Esophagus mucosa (tissue), 1 donor: ENCODE data around the gene SLC28A3. TPM values are rescaled to one million over a fixed set of nuclear protein-coding genes. Genes with fewer than 3 reads are reported as not detected.

ENCODE experiments used
- ATAC-seq: fragments of 200-7000 bp; cut with Tn5 transposase; one replicate; pipeline ENCODE4 v1.9.1; 2020
- total RNA-seq: library from RNA; stranded (reverse); gene quantifications from one replicate; pipeline ENCODE4 v1.2.4, GENCODE V29; 2023
- donor health status: DM: yes; HTN: yes; CAD: no.

Gene SLC28A3
- total RNA-seq, 1 donor from 2014 or later, result 7.0 TPM

DNA sequence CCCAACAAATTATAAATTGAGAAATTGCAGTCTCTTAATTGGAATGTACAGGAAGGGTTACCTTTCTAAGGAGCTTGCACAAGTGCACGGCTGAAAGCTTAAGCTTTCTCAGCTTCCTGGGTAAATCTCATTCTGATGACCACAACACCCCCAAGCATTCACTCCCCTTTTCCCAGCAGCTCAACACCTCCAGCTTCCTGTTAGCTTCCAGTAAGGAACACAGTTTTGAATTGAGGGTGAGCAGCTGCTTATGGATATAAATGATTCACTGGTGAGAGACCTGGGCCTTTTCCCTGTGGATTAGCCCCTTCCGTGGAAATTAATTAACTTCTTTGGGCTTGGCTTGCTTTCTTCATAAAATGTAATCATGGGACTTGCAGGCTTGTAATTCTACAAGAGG lies 101.2 kb downstream of the SLC28A3 start:
- ATAC-seq, result no peak

- ATAC-seq, result no peak
These were observed 101.9 kb downstream of the SLC28A3 start for GRCh38 chr9:84238652-84239051.

- no peak for ATAC-seq
These were observed 105.0 kb downstream of the SLC28A3 start for GRCh38 chr9:84235511-84235910.

DNA sequence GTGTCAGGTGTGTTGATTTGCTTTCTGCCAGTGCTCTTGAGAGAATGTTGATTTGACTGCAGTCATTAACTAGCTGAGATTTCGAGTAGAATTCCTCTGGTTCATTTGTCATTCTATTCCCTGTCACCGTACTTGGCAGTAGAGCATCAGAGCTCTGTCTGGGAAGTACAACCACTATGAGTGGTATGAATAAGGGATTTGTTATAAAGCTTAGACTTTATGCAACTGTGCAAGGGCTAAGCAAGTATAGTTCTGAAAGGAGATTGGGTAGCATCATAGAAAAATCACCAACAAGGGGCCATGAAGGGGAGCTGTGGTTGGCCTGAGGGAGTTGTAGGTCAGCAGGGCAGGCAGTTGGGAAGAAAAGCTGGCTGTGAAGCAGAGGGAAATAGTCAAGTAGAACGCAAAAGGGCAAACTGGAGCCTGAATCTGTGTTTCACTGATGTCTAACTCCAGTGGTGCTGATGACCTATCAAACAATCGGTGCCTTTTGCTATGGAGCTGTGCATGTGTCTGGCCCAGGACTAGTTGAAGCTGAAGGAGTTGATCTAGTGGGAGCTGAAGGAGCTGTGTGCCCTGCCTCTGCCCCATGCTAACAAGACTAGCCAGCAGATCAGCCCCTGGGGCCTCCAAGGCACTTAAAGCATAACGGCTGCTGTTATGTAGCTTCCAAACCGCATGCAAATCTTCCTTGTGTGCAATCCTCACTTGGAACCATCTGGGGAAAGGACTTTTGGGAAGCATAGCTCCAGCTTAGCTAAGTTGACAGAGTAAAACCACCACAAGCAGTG lies 110.0 kb downstream of the SLC28A3 start:
- no peak for ATAC-seq

DNA sequence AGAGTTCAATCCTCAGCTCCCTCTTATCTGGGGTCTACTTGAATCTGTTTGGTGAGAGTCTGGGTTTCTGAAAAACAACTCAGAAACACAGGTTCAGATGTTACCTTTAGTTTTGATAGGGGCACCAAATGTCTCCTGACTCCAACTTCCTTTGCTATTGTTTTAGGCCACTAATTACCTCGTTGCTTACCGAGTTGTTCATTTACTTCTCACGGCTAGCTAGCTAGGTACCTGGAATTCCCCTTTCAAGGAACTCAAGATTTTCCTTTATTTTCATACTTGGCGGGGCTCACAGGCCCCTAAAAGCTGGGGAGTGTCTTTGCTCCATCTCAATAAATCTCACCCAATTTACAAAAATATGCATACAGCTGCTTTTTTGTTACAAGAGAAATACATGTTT lies 111.4 kb downstream of the SLC28A3 start:
- ATAC-seq, result no peak

DNA sequence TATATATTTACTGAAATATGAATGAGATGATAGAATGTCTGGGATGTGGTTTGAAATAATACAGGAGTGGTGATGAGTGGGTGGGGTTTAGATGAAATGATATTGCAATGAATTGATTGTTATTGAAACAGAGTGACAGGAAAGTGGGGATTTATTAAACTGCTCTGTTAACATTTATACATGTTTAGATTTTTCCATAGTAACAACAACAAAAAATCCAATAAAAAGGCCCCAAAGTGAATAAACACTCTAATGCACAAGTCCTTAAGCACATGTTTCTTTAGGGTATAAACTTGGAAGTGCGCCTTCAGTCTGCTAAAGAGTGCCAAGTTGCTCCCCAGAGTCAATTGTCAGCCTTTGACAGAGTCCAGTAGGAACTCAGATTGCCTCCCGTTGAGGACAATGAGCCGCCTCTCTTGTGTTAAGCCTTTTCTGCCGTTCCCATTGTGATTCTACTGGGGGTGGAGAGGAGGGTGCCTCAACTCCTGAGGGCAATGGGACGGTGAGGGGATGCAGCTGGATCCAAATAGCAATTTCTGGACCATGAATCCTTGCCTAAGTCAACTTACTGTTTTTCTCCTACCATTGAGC lies 112.3 kb downstream of the SLC28A3 start:
- ATAC-seq, result no peak

- ATAC-seq, result no peak
These were observed 114.4 kb downstream of the SLC28A3 start for GRCh38 chr9:84226126-84226525.
